ENCODE measurements around the gene GJD4.

DNA sequence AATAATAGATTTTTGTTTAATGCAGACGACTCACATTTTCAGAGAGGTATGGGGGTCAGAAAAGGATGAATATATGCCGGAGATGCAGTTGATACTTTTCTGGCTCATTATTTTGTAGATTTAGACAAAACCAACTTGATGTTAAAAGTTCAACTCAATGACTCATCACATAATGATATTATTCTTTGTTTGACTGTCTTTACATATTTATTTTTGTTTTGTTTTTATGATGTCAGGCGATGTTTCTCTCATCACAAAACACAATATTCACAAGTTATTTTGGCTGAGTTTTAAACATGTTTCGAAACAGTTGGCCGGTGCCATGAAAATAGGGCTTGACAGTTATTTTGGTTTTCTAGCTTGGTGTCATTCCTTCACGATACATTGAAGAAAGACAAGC lies 1.3 kb downstream of the GJD4 start:
- TF ChIP-seq, protein P1, sequence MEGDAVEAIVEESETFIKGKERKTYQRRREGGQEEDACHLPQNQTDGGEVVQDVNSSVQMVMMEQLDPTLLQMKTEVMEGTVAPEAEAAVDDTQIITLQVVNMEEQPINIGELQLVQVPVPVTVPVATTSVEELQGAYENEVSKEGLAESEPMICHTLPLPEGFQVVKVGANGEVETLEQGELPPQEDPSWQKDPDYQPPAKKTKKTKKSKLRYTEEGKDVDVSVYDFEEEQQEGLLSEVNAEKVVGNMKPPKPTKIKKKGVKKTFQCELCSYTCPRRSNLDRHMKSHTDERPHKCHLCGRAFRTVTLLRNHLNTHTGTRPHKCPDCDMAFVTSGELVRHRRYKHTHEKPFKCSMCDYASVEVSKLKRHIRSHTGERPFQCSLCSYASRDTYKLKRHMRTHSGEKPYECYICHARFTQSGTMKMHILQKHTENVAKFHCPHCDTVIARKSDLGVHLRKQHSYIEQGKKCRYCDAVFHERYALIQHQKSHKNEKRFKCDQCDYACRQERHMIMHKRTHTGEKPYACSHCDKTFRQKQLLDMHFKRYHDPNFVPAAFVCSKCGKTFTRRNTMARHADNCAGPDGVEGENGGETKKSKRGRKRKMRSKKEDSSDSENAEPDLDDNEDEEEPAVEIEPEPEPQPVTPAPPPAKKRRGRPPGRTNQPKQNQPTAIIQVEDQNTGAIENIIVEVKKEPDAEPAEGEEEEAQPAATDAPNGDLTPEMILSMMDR (IDR thresholded peaks at IDR 0.05 in 8 of 11, conservative IDR thresholded peaks at IDR 0.05 in 3 of 11), result no peak
- TF ChIP-seq POLR2A (IDR thresholded peaks at IDR 0.05), result no peak
